Breast epithelium (tissue), 3 donors: ENCODE data around the gene LGALS3BP.

Experiments
- CTCF ChIP-seq, 3 donors: fragments of 450-650 bp; IDR thresholded peaks; one replicate each; pipeline ENCODE4 v1.5.1; 2016 to 2017; ENCODE audit warnings: antibody characterized with exemption in 3 of 3, mild to moderate bottlenecking in 3 of 3, moderate library complexity in 3 of 3
- POLR2A ChIP-seq: fragments of 450-650 bp; IDR thresholded peaks from one replicate; pipeline ENCODE4 v1.6.1; 2016; ENCODE audit warnings: antibody characterized with exemption, mild to moderate bottlenecking, moderate library complexity

DNA sequence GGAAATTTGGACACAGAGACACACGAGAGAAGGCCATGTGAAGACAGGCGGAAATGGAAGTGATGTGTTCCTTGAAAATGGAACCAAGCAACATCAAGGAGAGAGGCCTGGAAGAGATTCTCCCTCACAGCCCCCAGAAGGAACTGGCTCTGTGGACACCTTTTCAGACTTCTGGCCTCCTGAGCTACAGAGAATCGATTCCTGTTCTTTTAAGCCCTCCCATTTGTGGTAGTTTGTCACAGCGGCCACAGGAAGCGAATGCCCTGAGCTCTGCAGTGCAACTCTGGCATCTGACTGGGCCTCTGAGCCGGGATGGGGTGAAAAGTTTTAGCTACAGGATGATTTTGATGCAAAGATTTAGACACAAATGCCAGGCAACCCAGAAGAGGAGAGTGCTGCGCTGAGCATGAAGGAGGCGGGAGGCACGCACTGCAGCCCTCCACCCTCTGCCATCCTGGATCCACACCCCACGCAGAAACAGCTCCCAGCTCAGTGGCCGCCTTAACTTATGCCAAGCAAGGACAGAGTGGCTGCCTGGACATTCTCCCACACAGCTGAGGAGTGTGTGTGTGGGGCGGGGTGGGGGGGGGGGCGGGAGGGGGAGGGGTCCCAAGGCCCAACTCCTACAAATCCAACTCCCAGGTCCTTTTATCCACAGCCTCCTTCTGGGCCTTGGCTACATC lies 56.8 kb downstream of the LGALS3BP start:
- no peak for TF ChIP-seq CTCF (IDR thresholded peaks at IDR 0.05)
- no peak for TF ChIP-seq POLR2A
